Tibial artery (tissue), 4 donors: ENCODE results near the gene SNX20.

ENCODE experiments used
- DNase-seq, 2 donors: peaks; one replicate each; pipeline ENCODE4 v3.0.0-alpha.2; 2019
- H3K27ac ChIP-seq, 2 donors: fragments of 200-600 bp; sonication (generic) in 1 of 2; 1 replicate in 1 of 2; 2 replicates in 1 of 2; pipeline ENCODE4 v1.5.1; 2018 to 2019; ENCODE audit warnings: mild to moderate bottlenecking in 1 of 2
- H3K27me3 ChIP-seq, 2 donors: fragments of 200-600 bp; sonication (generic) in 1 of 2; one replicate each; pipeline versions ENCODE4 v1.5.1 to v1.6.0; 2016 to 2019
- H3K36me3 ChIP-seq, 3 donors: fragments of 200-600 bp; sonication (generic) in 2 of 3; one replicate each; pipeline ENCODE4 v1.5.1; 2016 to 2019; ENCODE audit warnings: mild to moderate bottlenecking in 2 of 3
- H3K4me1 ChIP-seq, 4 donors: fragments of 200-600 bp; sonication (generic) in 2 of 4; 1 replicate in 3 of 4; 2 replicates in 1 of 4; pipeline ENCODE4 v1.5.1; 2016 to 2019
- H3K4me3 ChIP-seq, 2 donors: fragments of 200-600 bp; sonication (generic) in 1 of 2; 1 replicate in 1 of 2; 2 replicates in 1 of 2; pipeline ENCODE4 v1.5.1; 2018 to 2019; ENCODE audit warnings: mild to moderate bottlenecking in 2 of 2
- H3K9me3 ChIP-seq, 3 donors: fragments of 200-600 bp; sonication (generic) in 1 of 3; one replicate each; pipeline ENCODE4 v1.5.1; 2016 to 2019
- CTCF ChIP-seq, 2 experiments: fragments of 200-600 bp in 1 of 2; fragments of 450-650 bp in 1 of 2; IDR thresholded peaks; one replicate each; pipeline ENCODE4 v1.5.1; 2017 to 2019; ENCODE audit warnings: antibody characterized with exemption in 2 of 2, mild to moderate bottlenecking in 1 of 2, moderate library complexity in 1 of 2
- intact Hi-C: fragments of 100-400 bp; cut with DNase I; formaldehyde crosslinking; loops from one replicate; pipeline ENCODE4 v1.15.0; 2023; ENCODE audit warnings: low total_unique reads

SNX20 gene

GRCh38 chr16:50702725-50703124, 21.6 kb upstream of the SNX20 start:
- no peak overlapping the region for H3K27ac ChIP-seq
- H3K4me3 ChIP-seq, result no peak overlapping the region
- H3K36me3 ChIP-seq, result no peaks in the 10 kb centered on the region
- H3K27me3 ChIP-seq, result no peaks in the 10 kb centered on the region
- intact Hi-C loops, result no loop called here
- TF ChIP-seq CTCF (IDR thresholded peaks at IDR 0.05), result no peak
- peaks cover 0 to 18% (median 10%) of the 10 kb centered on the region in 3 donors for H3K9me3 ChIP-seq
- no peak for DNase-seq
- peaks cover 0 to 9% (median 1%) of the 10 kb centered on the region in 4 donors for H3K4me1 ChIP-seq

GRCh38 chr16:50699326-50700159, 18.4 kb upstream of the SNX20 start:
- Histone ChIP-seq H3K27me3 (no peaks in the 10 kb centered on the region), H3K27ac (no peak overlapping the region), H3K36me3 (no peaks in the 10 kb centered on the region), H3K9me3 (peaks cover 0 to 13% (median 8%) of the 10 kb centered on the region in 3 donors), H3K4me3 (no peak overlapping the region), H3K4me1 (peaks cover 0 to 21% (median 14%) of the 10 kb centered on the region in 4 donors)
- intact Hi-C loops, result loop anchor here (10.0 kb wide), 1 partner anchor 45 kb away; the partner anchor contains the start of gene CYLD
- DNase-seq, result no peak
- TF ChIP-seq CTCF (IDR thresholded peaks at IDR 0.05), result no peak

DNA sequence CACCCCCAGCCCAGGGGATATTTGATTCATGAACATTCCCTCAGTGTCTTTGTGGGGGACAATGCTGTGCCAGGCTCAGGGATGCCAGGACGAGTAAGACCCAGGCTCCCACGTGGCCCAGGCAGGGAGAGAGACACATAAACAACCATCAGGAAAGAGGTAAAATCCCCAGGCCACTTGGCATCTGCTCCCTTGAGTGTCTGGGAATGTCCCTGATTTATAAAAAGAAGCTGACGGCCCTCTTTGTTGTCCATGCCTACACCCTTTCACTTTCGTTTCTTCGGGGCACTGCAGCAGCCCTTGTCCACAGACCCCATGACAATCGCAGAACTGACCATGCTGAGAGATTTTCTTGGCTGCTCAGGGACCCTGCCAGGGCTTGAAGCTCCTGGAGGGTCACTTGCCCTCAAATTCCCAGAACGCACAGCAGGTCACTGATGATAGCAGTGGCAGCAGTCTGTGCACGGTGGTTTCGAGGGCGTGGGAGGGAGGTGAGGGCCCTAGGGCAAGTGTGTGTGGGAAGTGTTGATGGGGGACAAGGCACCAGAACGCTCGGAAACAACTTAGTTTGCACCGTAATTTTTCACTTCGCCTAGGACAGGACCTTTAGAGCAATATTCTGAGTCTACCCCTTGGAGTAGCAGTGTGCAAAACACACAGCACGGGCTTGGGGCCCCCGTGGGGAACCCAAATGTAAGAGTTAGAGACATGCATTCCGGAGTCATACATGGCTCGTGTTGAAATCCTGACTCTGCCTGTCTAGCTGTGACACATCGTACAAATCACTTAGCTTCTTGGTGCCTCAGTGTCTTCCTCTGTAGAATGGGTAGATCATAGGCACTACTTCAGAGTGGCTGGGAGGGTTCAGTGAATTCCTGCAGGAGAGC, 17.0 kb upstream of the SNX20 start:
- Histone ChIP-seq H3K27me3 (no peaks in the 10 kb centered on the region), H3K4me3 (peak overlapping the region; percentile 48 to 55), H3K9me3 (no peaks in the 10 kb centered on the region), H3K4me1 (peaks cover 0 to 33% (median 18%) of the 10 kb centered on the region in 4 donors), H3K36me3 (no peaks in the 10 kb centered on the region), H3K27ac (peak overlapping the region; percentile 45 to 60)
- no peak for TF ChIP-seq CTCF (IDR thresholded peaks at IDR 0.05)
- DNase-seq, result peak in 1 of 2 donors; percentile 69
- intact Hi-C loops, result loop anchor here (10.0 kb wide), 1 partner anchor 47 kb away; the partner anchor contains the start of gene CYLD

DNA sequence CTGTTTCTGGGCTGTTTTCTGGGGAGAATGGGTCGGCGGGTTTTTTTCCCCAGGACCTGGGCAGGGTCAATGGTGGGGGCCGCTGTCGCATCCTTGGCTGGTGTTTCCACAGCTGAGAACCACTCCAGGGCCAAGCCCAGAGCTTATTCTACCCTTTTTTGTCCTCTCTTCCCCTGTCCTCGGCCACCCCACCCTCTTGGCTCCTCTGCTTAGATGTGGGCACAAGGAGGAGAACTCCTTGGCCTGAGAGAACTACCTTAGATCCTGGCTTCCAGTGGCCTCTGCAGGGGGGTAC, 16.3 kb upstream of the SNX20 start:
- Histone ChIP-seq H3K4me1 (peaks cover 0 to 36% (median 19%) of the 10 kb centered on the region in 4 donors), H3K9me3 (no peaks in the 10 kb centered on the region), H3K27ac (peak overlapping the region; percentile 45 to 60), H3K4me3 (peak overlapping the region; percentile 48 to 55), H3K27me3 (no peaks in the 10 kb centered on the region), H3K36me3 (no peaks in the 10 kb centered on the region)
- no peak for TF ChIP-seq CTCF (IDR thresholded peaks at IDR 0.05)
- peak in 1 of 2 donors; percentile 57 for DNase-seq
- intact Hi-C loops, result loop anchor here (10.0 kb wide), 1 partner anchor 47 kb away; the partner anchor contains the start of gene CYLD

DNA sequence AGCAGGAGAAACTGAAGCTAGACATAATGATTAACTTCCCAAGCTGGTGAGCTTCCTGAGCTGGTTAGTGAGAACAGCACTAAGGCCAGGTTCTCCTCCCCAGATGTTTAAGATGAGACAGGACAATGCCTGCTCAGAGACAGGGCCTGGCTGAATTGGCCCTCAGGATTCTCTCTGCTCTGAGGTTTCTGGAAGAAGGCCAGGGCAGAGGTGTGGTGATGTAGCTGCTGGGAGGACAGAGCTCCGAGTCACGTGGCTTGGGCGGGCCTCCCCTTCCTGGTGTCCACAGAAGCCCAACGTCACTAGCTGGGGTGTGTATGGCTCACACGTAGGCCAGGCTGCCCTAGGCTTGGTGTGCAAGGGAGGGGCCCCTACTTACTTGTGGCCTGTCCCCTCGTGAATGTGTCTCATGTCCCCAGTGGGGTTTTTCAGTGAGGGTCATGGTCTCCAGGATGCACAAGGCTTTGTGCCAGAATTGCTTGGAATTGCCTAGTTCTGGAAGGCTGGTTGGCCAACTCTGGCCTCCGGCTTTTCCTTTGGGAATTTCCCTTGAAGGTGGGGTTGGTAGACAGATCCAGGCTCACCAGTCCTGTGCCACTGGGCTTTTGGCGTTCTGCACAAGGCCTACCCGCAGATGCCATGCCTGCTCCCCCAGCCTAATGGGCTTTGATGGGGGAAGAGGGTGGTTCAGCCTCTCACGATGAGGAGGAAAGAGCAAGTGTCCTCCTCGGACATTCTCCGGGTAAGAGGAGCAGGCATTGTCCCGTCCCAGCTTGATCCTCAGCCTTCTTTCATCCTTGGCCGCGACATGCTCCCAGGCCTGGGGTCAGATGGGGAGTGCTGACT, 15.7 kb upstream of the SNX20 start:
- peak; percentile 83 to 84 for DNase-seq

More for the DNA sequence above, 15.7 kb upstream of the SNX20 start:
- H3K36me3 ChIP-seq, result no peaks in the 10 kb centered on the region
- intact Hi-C loops, result loop anchor here (10.0 kb wide), 1 partner anchor 48 kb away; the partner anchor contains the start of gene CYLD
- peak overlapping the region; percentile 45 to 60 for H3K27ac ChIP-seq
- no peaks in the 10 kb centered on the region for H3K27me3 ChIP-seq
- no peak overlapping the region for H3K4me3 ChIP-seq
- H3K9me3 ChIP-seq, result no peaks in the 10 kb centered on the region
- H3K4me1 ChIP-seq, result peaks cover 0 to 36% (median 19%) of the 10 kb centered on the region in 4 donors
- TF ChIP-seq CTCF (IDR thresholded peaks at IDR 0.05), result no peak
